Measurements from ENCODE around the gene PEAK1.

The PEAK1 gene

GRCh38 chr15:77398927-77399326 lies 21.0 kb downstream of the PEAK1 start:
- no peak for DNase-seq

- DNase-seq = no peak
Observed at GRCh38 chr15:77396692-77397091, 23.2 kb downstream of the PEAK1 start.

- DNase-seq = no peak
Observed at GRCh38 chr15:77395013-77395774, 24.7 kb downstream of the PEAK1 start.

- no peak for DNase-seq
Observed at GRCh38 chr15:77393471-77393840, 26.4 kb downstream of the PEAK1 start.

GRCh38 chr15:77392762-77393470 lies 27.0 kb downstream of the PEAK1 start:
- DNase-seq = no peak

- no peak for DNase-seq
Observed at GRCh38 chr15:77391372-77391951, 28.4 kb downstream of the PEAK1 start.

- DNase-seq = no peak
Observed at GRCh38 chr15:77387365-77388105, 32.4 kb downstream of the PEAK1 start.

GRCh38 chr15:77386626-77387025 lies 33.3 kb downstream of the PEAK1 start:
- DNase-seq = no peak

GRCh38 chr15:77384589-77385359 lies 35.1 kb downstream of the PEAK1 start:
- DNase-seq = no peak

GRCh38 chr15:77384086-77384485 lies 35.8 kb downstream of the PEAK1 start:
- no peak for DNase-seq

GRCh38 chr15:77380033-77380432 lies 39.9 kb downstream of the PEAK1 start:
- DNase-seq = no peak

GRCh38 chr15:77376770-77377169 lies 43.1 kb downstream of the PEAK1 start:
- DNase-seq = no peak

GRCh38 chr15:77375133-77375532 lies 44.8 kb downstream of the PEAK1 start:
- DNase-seq = no peak

GRCh38 chr15:77373441-77373840 lies 46.5 kb downstream of the PEAK1 start:
- no peak for DNase-seq

GRCh38 chr15:77371850-77372563 lies 47.9 kb downstream of the PEAK1 start:
- no peak for DNase-seq

GRCh38 chr15:77370580-77370979 lies 49.3 kb downstream of the PEAK1 start:
- DNase-seq = no peak

GRCh38 chr15:77369168-77369567 lies 50.7 kb downstream of the PEAK1 start:
- no peak for DNase-seq

- no peak for DNase-seq
Observed at GRCh38 chr15:77367631-77368030, 52.3 kb downstream of the PEAK1 start.

GRCh38 chr15:77361456-77361855 lies 58.4 kb downstream of the PEAK1 start:
- no peak for DNase-seq

- no peak for DNase-seq
Observed at GRCh38 chr15:77358545-77359240, 61.2 kb downstream of the PEAK1 start.

- DNase-seq = no peak
Observed at GRCh38 chr15:77356305-77356704, 63.6 kb downstream of the PEAK1 start.
